Daoy (cell line): ENCODE measurements around the gene RRBP1. TPM values are rescaled to one million over a fixed set of nuclear protein-coding genes. Genes with fewer than 3 reads are reported as not detected.
A peak's percentile ranks its signal among the peaks of the same experiment; 100 is the strongest.
"Not testable (repeated sequence)": the region's sequence is repeated elsewhere in the genome, so short reads cannot be mapped to it uniquely, and the experiment has no call there.

Source experiments
- DNase-seq: peaks from one replicate; pipeline ENCODE4 v3.0.0-alpha.2; 2015; ENCODE audit warnings: low read depth
- total RNA-seq: library from RNA; depleted of rRNA; stranded (reverse); fragments of >200 nt; shearing (Covaris generic); gene quantifications from 2 replicates; pipeline ENCODE4 v1.2.3, GENCODE V29; 2014

The RRBP1 gene
- total RNA-seq, 1 experiment from 2014 or later = 93.3 TPM

GRCh38 chr20:17662333-17663039 lies 19.6 kb downstream of the RRBP1 start:
- DNase-seq = peak; percentile 11

GRCh38 chr20:17661121-17661744 lies 20.8 kb downstream of the RRBP1 start:
- no peak for DNase-seq

GRCh38 chr20:17660667-17661066 lies 21.4 kb downstream of the RRBP1 start:
- DNase-seq = no peak

GRCh38 chr20:17659801-17660200 lies 22.2 kb downstream of the RRBP1 start:
- no peak for DNase-seq

DNA sequence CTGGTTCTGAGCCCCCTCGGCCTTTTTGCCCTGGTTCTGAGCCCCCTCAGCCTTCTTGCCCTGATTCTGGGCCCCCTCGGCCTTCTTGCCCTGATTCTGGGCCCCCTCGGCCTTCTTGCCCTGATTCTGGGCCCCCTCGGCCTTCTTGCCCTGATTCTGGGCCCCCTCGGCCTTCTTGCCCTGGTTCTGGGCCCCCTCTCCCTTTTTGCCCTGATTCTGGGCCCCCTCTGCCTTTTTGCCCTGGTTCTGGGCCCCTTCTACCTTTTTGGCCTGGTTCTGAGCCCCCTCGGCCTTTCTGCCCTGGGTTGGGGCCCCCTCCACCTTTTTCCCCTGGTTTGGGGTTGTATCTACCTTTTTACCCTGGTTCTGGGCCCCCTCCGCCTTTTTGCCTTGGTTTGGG lies 22.7 kb downstream of the RRBP1 start:
- not testable (repeated sequence) for DNase-seq

- DNase-seq = no peak
These were observed 23.4 kb downstream of the RRBP1 start for GRCh38 chr20:17658648-17658993.

DNA sequence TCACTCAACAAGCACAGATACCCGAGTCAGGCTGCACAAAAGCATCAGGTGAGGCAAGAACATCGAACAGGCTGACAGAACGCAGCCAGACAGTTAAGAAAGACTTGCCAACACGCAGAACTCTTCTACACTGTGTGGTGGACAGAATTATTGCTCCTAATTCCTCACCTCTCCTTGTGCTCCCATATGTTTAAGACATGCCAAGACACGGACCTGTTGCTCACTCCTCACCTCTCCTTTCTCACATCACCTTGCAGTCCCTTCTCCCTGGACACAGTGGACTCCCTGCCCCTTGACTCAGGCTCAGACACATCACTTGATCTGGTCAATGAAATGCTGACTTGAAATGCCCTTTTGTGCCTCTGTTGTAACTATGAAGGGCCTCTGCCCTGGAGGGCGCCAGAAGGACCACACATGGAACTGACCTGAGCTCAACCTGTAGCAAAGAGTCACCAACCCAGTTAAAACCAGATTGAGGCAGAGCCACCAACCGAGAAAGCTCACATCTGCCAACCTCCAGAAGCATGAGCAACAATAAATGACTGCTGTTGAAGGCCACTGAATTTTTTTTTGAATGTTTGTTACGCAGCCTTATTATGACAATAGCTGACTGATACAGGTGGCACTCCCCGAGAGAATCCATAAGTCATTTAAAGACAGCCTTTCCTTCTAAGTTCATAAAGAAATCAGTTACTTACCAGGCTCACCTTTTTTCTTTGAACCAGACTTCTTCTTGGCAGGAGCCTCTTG lies 24.0 kb downstream of the RRBP1 start:
- DNase-seq = no peak

DNA sequence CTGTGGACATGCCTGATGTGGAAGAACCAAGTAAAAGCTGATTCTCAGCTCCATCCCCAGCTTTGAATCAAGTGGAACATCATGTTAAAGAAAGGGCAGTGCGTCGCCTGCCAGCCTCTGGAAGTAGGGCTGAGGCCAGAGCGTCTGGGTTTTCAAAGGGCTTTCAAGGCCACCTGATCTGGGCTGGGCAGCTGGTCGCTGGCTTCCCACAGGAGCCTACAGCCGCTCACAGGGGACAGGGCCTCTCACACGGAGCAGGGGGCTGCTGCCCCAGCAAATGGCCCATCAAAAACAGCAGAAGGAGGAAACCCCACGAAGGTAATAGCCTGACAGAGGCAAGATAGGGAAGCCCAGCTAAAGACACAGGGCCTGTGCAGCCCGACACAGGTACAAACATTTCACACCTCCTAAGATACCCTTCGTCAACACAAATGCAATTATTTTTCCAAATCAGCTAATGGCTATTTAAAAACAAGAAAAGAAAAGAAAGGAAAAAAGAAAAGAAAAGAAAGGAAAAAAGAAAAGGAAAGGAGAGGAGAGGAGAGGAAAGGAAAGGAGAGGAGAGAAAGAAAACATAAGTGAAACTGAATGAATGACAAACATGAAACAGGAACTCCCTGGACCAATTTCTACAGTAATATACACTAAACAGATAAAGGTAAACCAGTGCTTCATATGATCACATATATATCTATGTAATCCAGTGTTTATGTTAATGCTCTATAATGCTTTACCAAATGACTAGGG lies 24.8 kb downstream of the RRBP1 start:
- DNase-seq = no peak

- DNase-seq = no peak
These were observed 26.1 kb downstream of the RRBP1 start for GRCh38 chr20:17655865-17656479.

DNA sequence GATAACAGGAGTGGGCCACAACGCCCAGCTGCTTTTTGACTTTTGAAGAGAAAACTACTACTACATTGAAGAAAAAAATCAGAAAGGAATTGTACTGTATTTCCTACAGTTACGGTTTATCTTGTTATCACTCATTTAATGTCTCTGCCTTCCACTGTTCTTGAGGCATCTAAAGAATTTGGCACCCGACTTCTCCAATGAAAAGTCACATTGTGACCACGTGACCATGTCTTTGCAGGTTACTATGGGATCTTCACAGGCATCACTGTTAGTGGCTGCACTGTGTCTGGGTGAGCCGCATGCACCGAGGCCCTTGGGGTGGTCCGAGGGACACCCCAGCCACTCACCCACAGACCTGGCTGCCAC lies 26.8 kb downstream of the RRBP1 start:
- no peak for DNase-seq

- DNase-seq = peak; percentile 51
These were observed 27.3 kb downstream of the RRBP1 start for GRCh38 chr20:17654649-17655285.

DNA sequence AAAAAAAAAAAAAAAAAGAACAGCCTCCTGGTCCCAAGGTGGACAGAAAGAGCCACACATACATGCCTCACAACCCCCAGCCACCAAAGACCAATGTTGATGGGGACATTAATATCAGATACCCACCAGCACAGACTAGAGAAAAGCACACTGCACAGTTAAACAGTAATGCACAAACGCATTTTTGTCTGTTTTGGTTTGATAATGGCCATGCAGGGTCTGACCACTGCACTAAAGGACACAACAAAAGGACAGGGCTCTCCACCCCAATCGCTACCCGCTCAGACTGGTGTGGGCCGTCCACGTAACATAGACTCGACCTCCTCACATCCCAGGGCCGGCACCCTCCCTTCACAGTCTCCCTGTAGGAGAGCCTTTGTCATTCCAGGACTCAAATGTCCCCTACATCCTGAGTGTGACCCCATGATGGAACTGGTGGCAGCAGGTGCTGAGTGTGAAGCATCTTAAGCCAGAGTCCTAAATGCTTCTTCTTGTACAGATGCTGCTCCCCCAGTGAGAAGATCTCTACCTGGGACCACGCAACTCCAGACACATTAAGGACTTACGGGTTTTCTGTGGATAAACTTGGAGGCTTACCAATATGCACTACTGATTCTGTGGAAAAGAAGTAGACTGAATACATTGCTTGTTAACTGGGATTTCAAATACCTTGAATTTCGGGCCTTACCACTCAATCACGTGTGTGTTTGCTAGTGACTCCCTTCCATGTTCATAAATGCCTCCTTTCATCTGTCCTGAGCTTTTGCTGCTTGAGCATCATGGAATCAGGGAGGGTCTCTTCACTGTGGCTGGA lies 28.0 kb downstream of the RRBP1 start:
- no peak for DNase-seq

DNA sequence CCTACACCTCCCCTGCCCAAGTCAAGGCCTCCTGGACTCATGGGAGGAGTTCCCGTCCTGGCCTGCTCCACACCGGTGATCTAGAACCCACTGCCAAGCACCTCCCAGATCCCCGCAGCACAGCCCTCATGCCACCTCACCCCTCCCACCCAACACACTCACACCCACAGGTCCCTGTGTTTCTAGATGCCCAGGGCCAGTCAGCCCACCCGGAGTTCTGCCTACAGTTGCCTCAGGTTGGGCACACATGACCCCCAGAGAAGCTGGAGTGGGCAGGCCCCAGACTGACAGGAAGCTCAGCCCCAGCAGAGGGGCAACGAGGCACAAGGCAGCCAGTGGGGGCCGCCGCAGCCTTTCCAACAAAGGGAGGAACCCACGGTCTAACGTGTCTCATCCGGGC lies 29.6 kb downstream of the RRBP1 start:
- no peak for DNase-seq

GRCh38 chr20:17651760-17652388 lies 30.2 kb downstream of the RRBP1 start:
- DNase-seq = no peak

DNA sequence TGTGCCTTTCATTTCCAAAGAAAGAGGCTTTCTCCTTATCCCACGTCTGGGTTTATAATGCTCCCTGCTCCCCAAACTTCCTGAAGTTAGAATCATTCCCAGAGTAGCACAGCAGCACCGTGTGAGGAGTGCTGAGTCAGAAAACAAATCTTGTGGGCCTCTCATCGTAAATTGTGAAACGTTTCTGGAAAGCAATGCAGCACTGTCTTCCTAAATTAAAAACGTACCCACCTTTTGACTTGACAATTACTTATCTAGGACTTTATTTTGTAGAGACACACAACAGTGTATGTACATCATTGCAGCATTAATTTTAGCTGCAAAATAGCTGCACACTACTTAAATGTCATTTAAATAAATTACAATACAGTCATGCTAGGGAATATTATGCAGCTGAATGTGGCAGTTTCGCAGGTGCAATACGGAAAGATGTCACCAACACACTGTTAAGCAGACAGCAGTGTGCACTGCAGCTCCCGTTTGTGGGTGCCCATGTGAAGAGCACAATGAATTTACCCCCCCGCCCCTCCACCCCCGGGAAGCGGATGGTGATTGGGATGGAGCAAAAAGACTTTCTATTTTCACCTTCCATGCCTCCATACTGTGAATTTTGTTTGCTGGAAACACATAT lies 30.8 kb downstream of the RRBP1 start:
- DNase-seq = no peak

- no peak for DNase-seq
These were observed 31.5 kb downstream of the RRBP1 start for GRCh38 chr20:17650301-17651128.

GRCh38 chr20:17648791-17649730 lies 33.0 kb downstream of the RRBP1 start:
- no peak for DNase-seq

DNA sequence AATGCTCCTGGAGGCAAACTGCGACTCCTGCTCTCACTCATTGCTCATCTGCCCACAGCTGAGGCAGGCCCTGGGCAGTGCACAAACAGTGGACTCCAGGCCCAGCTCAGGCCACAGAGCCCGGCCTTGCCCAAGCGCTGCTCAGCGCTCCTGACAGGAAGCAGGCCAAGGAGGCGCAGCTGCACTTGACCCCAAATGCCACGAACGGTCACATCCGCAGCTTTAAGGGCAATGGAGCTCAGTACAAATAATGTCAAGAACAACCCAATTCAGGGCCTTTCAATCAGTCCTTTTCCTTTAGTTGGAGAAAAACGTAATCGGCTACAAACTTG lies 33.8 kb downstream of the RRBP1 start:
- DNase-seq = no peak
